A673 (cell line): Measurements from ENCODE around the gene CCDC7. TPM values are rescaled to one million over a fixed set of nuclear protein-coding genes. Genes with fewer than 3 reads are reported as not detected.

Source experiments
- BruUV-seq: library from RNA; stranded (reverse); fragments of 400-500 nt; replicated peaks from 2 replicates; lab custom pipeline; 2021; lab: Mats Ljungman, UMichigan
- CTCF ChIA-PET: fragments of 300-600 bp; sonication (Branson Sonifier 250); formaldehyde crosslinking; loops from one replicate; lab custom pipeline; 2022; ENCODE audit warnings: antibody characterized with exemption; lab: Charles Lee
- POLR2A ChIA-PET: fragments of 300-600 bp; sonication (Branson Sonifier 250); formaldehyde crosslinking; loops from one replicate; lab custom pipeline; 2022; ENCODE audit warnings: antibody characterized with exemption; ENCODE audit not compliant: low non-redundant PET; lab: Charles Lee
- DNase-seq: peaks from one replicate; pipeline ENCODE4 v3.0.0-alpha.2; 2015; ENCODE audit warnings: low spot score
- H3K27ac ChIP-seq: fragments of 200-600 bp; sonication (generic); 2 replicates; pipeline ENCODE4 v1.5.1; 2016; ENCODE audit warnings: mixed run types, low read depth, mild to moderate bottlenecking, mixed read lengths, antibody characterized with exemption, low read length; ENCODE audit not compliant: poor library complexity, severe bottlenecking
- H3K27me3 ChIP-seq: fragments of 200-600 bp; sonication (generic); replicated peaks from 2 replicates; pipeline ENCODE4 v1.6.1; 2017; ENCODE audit warnings: mixed run types, low read depth, mild to moderate bottlenecking, mixed read lengths, antibody characterized with exemption, low read length; ENCODE audit not compliant: insufficient read depth, poor library complexity
- H3K36me3 ChIP-seq: fragments of 200-600 bp; sonication (generic); 2 replicates; pipeline ENCODE4 v1.6.1; 2016; ENCODE audit warnings: mixed run types, mild to moderate bottlenecking, mixed read lengths, antibody characterized with exemption, low read length; ENCODE audit not compliant: insufficient read depth, poor library complexity, severe bottlenecking
- H3K4me1 ChIP-seq: fragments of 200-600 bp; sonication (generic); 2 replicates; pipeline ENCODE4 v1.6.1; 2017; ENCODE audit warnings: mixed run types, mild to moderate bottlenecking, mixed read lengths, antibody characterized with exemption, low read length; ENCODE audit not compliant: insufficient read depth, poor library complexity, severe bottlenecking
- H3K4me3 ChIP-seq: fragments of 200-600 bp; sonication (generic); 2 replicates; pipeline ENCODE4 v1.5.1; 2016; ENCODE audit warnings: low read depth, mixed run types, mild to moderate bottlenecking, mixed read lengths, low read length; ENCODE audit not compliant: poor library complexity, severe bottlenecking
- H3K9me3 ChIP-seq: fragments of 200-600 bp; sonication (generic); 2 replicates; pipeline ENCODE4 v1.6.1; 2016; ENCODE audit warnings: mixed run types, low read depth, mild to moderate bottlenecking, mixed read lengths, antibody characterized with exemption, low read length; ENCODE audit not compliant: poor library complexity, severe bottlenecking
- CTCF ChIP-seq: fragments of 300-800, 200-600 bp; sonication (generic); conservative IDR thresholded peaks from 2 replicates; pipeline ENCODE4 v1.5.1; 2017; ENCODE audit warnings: low read depth, mild to moderate bottlenecking, antibody characterized with exemption, low read length, moderate library complexity, mixed read lengths
- EZH2 ChIP-seq: fragments of 200-600 bp; sonication (generic); IDR thresholded peaks from 2 replicates; pipeline ENCODE4 v1.6.1; 2017; ENCODE audit warnings: borderline replicate concordance, low read depth, mild to moderate bottlenecking, mixed read lengths, antibody characterized with exemption, low read length; ENCODE audit not compliant: poor library complexity, severe bottlenecking
- intact Hi-C: fragments of 100-400 bp; cut with micrococcal nuclease; formaldehyde crosslinking; loops from one replicate; pipeline ENCODE4 v1.10.0; 2022; ENCODE audit not compliant: unreplicated experiment
- total RNA-seq: library from RNA; stranded (reverse); gene quantifications from 2 replicates; pipeline ENCODE4 v1.2.3, GENCODE V29; 2021

The CCDC7 gene
- total RNA-seq, 1 experiment from 2014 or later, result 16.4 TPM

GRCh38 chr10:32426186-32426585 is 19.8 kb upstream of the CCDC7 start:
- Histone ChIP-seq H3K4me3 (no peak overlapping the region), H3K4me1 (no peaks in the 10 kb centered on the region), H3K27ac (no peak overlapping the region), H3K27me3 (no peaks in the 10 kb centered on the region), H3K36me3 (no peaks in the 10 kb centered on the region), H3K9me3 (peaks cover 3% of the 10 kb centered on the region)
- no peak for TF ChIP-seq CTCF
- TF ChIP-seq EZH2, result no peak
- CTCF ChIA-PET, result no interaction called here
- no TSS peak for BruUV-seq
- intact Hi-C loops, result no loop called here
- POLR2A ChIA-PET, result no interaction called here
- no peak for DNase-seq

- Histone ChIP-seq H3K9me3 (no peaks in the 10 kb centered on the region), H3K4me1 (no peaks in the 10 kb centered on the region), H3K27ac (no peak overlapping the region), H3K36me3 (no peaks in the 10 kb centered on the region), H3K4me3 (no peak overlapping the region), H3K27me3 (no peaks in the 10 kb centered on the region)
- intact Hi-C loops, result no loop called here
- POLR2A ChIA-PET, result no interaction called here
- no TSS peak for BruUV-seq
- DNase-seq, result no peak
- CTCF ChIA-PET, result no interaction called here
- no peak for TF ChIP-seq CTCF
- TF ChIP-seq EZH2, result no peak
Observed at GRCh38 chr10:32433542-32433941, 12.4 kb upstream of the CCDC7 start.

- Histone ChIP-seq H3K4me1 (no peaks in the 10 kb centered on the region), H3K4me3 (no peak overlapping the region), H3K36me3 (no peaks in the 10 kb centered on the region), H3K9me3 (no peaks in the 10 kb centered on the region), H3K27me3 (no peaks in the 10 kb centered on the region), H3K27ac (no peak overlapping the region)
- intact Hi-C loops, result no loop called here
- no peak for DNase-seq
- TF ChIP-seq EZH2, result no peak
- TF ChIP-seq CTCF, result no peak
- POLR2A ChIA-PET, result no interaction called here
- CTCF ChIA-PET, result no interaction called here
- BruUV-seq, result no TSS peak
Observed at GRCh38 chr10:32436215-32436614, 9.7 kb upstream of the CCDC7 start.
